DMS114 treated with DMSO at 0.1 percent for 48 hours (cell line): Measurements from ENCODE around the gene DLX3.
"Not testable (repeated sequence)": the region's sequence is repeated elsewhere in the genome, so short reads cannot be mapped to it uniquely, and the experiment has no call there.

Experiments
- DNase-seq: peaks from one replicate; lab custom pipeline; 2025; ENCODE audit not compliant: unreplicated experiment; lab: John Stamatoyannopoulos, UW

Gene DLX3

DNA sequence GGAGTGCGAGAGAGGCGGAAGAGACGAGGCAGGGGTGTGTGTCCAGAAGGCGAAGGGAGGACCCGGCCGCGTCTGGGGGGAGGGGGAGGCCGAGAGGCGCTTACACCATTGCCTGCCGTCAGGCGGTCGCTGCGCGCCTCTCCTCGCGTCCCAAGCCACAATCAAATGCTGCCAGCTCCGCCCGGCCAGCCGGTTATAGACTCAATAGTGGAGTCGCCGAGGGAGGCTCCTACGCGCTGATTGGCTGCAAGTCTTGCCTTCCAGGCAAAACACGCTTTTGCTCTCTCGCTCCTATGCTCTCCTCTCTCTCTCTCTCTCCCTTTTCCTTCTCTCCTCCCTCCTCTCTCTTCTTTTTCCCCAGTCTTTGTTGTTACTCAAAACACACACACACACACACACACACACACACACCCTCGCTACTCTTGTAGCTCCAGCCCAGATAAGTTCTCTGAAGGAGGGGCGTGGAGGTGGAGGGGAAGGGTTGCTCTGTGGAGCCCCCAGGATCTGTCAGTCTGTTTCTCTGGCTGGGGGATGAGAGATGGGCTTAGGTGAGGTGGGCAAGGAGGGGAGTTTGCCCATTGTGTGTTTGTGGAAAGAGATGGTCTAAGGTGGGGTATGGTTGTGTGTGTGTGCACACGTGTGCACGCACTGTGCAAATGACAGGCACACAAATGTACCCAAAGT, at the start of gene DLX3:
Gene DLX3, minus strand, starts transcription at position 170 of the 684 bp plus-strand sequence. CDS start 226 bp downstream, outside the sequence.
- DNase-seq: peak; percentile 50

GRCh38 chr17:50044483-50044882, 49.5 kb upstream of the DLX3 start:
- DNase-seq: no peak

GRCh38 chr17:50043290-50044148, 48.5 kb upstream of the DLX3 start:
- no peak for DNase-seq

DNA sequence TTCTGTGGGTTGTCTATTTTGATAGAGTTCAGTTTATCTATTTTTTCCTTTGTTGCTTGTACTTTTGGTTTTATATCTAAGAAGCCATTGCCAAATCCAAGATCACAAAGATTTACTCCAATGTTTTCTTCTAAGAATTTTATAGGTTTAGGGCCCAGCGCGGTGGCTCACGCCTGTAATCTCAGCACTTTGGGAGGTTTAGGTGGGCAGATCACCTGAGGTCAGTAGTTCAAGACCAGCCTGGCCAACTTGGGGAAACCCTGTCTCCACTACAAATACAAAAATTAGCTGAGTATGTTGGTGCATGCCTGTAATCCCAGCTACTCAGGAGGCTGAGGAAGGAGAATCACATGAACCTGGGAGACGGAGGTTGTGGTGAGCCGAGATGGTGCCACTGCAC, 47.2 kb upstream of the DLX3 start:
- DNase-seq: no peak

- not testable (repeated sequence) for DNase-seq
Observed at GRCh38 chr17:50040496-50040895, 45.5 kb upstream of the DLX3 start.

- no peak for DNase-seq
Observed at GRCh38 chr17:50039058-50039457, 44.0 kb upstream of the DLX3 start.

GRCh38 chr17:50037321-50038107, 42.5 kb upstream of the DLX3 start:
- no peak for DNase-seq

GRCh38 chr17:50036455-50037261, 41.6 kb upstream of the DLX3 start:
- no peak for DNase-seq

DNA sequence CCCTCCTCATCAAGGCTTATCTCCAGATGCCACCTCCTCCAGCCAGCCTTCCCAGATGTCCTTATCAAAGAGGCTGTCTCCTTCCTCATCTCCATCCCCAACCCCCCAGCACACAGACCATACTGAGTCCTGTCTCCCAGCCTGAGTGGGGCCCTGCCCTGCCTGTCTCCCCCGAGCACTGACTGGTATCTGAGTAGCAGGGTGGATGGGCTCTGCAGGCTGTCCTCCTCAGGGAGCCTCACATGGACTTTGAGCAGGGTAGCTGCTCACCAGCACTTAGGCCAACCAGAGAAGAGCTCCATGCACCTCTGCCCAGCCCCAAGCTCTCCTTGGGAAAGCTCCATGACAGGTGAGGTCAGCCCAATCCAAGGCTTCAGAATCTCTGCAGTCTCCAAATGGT, 40.9 kb upstream of the DLX3 start:
- DNase-seq: no peak

DNA sequence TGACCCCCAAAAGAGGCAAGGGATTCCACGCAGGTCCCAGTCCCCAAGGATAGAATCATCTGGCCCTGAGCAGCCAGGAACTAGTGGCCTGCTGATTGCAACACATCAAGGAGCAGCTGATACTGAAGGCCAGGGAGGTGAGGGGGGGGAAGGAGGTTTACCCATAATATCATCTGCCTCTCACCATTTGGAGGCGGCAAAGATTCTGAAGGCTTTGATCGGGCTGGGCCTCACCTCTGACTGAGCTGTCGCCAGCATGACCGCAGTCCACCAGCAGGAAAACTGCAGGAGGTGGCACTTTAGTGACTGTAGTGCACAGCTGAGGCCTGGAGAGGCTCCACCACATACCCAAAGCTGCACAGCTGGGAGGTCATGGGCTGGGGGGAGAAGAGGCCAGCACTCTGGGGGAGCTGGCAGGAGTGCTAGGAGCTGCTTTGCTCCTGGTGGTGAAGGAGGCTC, 40.4 kb upstream of the DLX3 start:
- no peak for DNase-seq

- DNase-seq: no peak
Observed at GRCh38 chr17:50034498-50035364, 39.7 kb upstream of the DLX3 start.

DNA sequence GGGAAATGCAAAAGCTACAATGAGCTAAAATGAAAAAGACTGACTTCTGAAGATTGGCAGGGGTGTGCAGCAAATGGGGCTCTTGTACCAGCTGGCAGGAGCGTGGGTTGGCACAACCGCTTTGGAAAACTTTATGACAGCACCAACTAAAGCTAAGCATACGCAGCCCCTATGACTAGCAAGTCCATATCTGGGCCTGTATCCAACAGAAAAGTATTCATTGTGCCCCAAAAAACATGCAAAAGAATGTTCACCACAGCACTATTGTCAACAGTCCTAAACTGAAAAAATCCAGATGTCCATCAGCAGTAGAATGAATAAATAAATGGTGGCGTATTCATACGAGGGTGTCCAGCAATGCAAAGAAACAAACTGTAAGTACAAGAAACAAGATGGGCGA, 38.3 kb upstream of the DLX3 start:
- no peak for DNase-seq

DNA sequence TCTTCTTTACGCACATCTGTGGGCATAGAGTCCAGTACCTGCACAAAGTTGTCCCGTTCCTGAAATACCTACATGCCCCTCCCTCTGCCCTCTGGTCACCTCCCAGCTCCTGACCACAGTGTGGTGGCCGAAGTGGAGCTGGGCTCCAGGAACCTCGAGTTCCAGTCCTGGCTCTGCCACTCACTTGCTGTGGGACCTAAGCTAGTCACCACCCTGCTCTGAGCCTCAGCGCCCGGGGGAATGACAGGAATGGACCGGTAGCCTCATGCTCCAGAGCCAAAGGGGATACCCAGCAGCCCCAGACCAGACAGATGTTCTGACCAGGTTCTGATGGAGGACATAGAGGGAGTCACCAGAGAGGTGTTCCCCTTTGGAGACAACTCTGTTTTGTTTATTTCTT, 34.2 kb upstream of the DLX3 start:
- no peak for DNase-seq

DNA sequence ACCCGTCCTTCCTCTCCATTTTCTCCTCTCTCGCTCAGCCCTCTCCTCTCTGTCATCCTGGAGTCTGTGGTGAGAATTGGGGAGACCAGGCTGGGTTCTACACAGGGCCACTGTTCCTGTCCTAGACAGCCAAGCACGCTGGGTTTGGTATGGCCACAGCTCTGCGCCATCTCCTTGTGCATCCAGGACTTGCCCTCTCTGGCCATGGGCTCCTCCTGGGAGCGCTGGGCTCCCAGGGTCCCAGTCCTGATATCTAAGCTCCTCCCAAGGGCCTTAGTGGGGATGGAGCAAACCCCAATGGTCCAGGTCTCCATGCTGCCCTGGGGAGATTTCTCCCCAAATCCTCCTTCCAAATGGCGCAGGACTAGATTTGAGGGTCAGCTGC, 33.7 kb upstream of the DLX3 start:
- DNase-seq: no peak

- no peak for DNase-seq
Observed at GRCh38 chr17:50027881-50028735, 33.1 kb upstream of the DLX3 start.

DNA sequence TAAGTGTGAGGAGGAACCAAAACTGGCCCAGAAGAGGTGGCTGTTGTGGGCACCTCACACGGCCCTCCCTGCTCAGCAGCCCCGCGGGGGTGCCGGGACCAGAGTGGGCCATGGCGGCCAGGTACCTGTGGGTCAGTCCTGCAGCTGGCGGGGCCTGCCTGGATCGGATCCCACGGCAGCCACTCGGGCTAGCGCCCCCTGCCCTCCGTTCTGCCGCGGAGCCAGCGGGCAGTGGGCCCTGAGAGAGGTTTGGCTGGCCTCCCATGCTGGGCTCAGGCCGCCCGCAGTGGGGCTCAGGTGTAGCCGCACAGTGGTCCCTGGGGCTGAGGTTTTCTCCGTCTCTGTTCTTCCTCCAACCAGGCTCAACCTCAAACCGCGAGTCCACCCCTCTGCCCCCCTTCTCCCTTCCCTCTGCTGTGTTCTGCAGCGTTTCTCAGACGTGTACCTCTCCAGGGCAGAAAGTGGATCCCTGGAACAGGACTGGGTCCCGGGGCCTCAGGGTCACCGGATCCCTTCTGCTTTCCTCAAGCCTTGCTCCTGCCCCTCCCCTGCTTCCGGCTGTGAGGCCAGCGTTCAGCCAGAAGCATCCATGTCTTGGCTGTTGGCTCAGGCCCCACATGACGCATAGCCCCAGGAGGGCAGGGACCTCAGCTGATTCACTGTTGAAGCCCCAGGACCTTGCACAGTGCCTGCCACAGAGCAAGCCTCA, 32.3 kb upstream of the DLX3 start:
- DNase-seq: no peak

DNA sequence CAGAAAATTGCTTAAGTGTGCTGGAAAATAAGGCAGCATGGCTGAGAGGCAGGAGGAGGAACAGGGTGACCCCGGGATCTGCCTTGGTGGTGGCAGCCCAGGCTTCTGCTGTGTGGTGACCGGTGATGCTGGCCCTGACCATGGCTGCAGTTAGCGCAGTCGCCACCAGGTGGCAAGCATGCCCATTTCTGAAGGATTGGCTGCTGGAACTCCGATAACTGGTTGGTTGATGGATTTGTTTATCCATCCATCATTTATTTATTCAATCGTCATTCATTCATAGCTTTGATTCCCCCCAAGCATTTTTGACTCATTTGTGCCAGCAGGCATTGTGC, 31.8 kb upstream of the DLX3 start:
- peak; percentile 45 for DNase-seq

GRCh38 chr17:50026046-50026675, 31.1 kb upstream of the DLX3 start:
- DNase-seq: no peak
